ENCODE data around the gene DAP.

DNA sequence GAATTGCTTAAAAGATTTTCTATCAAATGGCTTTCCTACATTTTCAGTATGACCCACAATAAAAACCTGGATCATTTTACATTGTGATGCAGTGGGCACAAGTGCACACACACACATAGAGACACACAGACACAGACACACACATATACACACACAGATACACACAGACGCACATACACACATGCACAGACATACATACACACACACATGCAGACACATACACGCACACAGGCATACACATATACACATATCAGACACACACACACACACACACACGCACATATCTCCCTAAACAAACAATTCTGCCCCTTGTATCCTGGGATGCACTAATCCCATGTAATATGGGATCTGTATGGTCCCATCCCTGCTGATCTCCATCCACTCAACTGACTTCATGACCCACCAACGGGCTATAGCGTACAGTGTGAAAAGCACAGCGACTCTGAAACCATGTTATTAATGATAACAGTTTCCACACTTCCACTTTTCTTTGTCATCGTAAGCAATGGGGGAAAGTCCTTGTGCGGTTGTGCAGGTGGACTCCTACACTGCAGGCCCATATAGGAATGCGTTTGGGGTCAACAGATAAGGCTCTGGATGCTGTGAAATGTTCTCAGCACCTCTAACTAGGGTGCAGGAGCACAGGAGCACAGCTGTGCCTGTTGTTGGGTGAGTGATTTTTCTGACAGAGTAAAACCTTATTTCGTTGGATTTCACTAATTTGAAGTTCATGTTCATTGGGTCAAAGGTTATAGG, 52.7 kb downstream of the DAP start:
- TF ChIP-seq, protein P1, sequence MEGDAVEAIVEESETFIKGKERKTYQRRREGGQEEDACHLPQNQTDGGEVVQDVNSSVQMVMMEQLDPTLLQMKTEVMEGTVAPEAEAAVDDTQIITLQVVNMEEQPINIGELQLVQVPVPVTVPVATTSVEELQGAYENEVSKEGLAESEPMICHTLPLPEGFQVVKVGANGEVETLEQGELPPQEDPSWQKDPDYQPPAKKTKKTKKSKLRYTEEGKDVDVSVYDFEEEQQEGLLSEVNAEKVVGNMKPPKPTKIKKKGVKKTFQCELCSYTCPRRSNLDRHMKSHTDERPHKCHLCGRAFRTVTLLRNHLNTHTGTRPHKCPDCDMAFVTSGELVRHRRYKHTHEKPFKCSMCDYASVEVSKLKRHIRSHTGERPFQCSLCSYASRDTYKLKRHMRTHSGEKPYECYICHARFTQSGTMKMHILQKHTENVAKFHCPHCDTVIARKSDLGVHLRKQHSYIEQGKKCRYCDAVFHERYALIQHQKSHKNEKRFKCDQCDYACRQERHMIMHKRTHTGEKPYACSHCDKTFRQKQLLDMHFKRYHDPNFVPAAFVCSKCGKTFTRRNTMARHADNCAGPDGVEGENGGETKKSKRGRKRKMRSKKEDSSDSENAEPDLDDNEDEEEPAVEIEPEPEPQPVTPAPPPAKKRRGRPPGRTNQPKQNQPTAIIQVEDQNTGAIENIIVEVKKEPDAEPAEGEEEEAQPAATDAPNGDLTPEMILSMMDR (IDR thresholded peaks at IDR 0.05 in 4 of 5, conservative IDR thresholded peaks at IDR 0.05 in 1 of 5): no peak
- TF ChIP-seq POLR2A (IDR thresholded peaks at IDR 0.05): no peak
